Suprapubic skin (tissue), 4 donors: ENCODE results near the gene FBXO10.
A peak's percentile ranks its signal among the peaks of the same experiment; 100 is the strongest.

Experiments
- EP300 ChIP-seq: sonication (generic); formaldehyde crosslinking; IDR thresholded peaks from one replicate; pipeline ENCODE4 v1.6.1; 2017; ENCODE audit warnings: antibody characterized with exemption
- POLR2AphosphoS5 ChIP-seq, 3 donors: sonication (generic); formaldehyde crosslinking; IDR thresholded peaks; one replicate each; pipeline ENCODE4 v1.6.1; 2017; ENCODE audit warnings: antibody characterized with exemption in 3 of 3
- TF ChIP-seq, protein P1 (sequence below), 2 donors: fragments of 200-600 bp in 1 of 2; fragments of 450-650 bp in 1 of 2; sonication (generic) in 1 of 2; IDR thresholded peaks; one replicate each; pipeline ENCODE4 v1.5.1; 2016 to 2019; ENCODE audit warnings: antibody characterized with exemption in 2 of 2, mild to moderate bottlenecking in 1 of 2, moderate library complexity in 1 of 2

- TF ChIP-seq, protein P1, sequence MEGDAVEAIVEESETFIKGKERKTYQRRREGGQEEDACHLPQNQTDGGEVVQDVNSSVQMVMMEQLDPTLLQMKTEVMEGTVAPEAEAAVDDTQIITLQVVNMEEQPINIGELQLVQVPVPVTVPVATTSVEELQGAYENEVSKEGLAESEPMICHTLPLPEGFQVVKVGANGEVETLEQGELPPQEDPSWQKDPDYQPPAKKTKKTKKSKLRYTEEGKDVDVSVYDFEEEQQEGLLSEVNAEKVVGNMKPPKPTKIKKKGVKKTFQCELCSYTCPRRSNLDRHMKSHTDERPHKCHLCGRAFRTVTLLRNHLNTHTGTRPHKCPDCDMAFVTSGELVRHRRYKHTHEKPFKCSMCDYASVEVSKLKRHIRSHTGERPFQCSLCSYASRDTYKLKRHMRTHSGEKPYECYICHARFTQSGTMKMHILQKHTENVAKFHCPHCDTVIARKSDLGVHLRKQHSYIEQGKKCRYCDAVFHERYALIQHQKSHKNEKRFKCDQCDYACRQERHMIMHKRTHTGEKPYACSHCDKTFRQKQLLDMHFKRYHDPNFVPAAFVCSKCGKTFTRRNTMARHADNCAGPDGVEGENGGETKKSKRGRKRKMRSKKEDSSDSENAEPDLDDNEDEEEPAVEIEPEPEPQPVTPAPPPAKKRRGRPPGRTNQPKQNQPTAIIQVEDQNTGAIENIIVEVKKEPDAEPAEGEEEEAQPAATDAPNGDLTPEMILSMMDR (IDR thresholded peaks at IDR 0.05): peak; percentile 31 to 62
- no peak for TF ChIP-seq POLR2AphosphoS5 (IDR thresholded peaks at IDR 0.05)
- TF ChIP-seq EP300: no peak
These were observed 6.5 kb upstream of the FBXO10 start for GRCh38 chr9:37582548-37583157.
